Smooth muscle cell (in vitro differentiated cells): Measurements from ENCODE around the gene LIPT1. TPM values are rescaled to one million over a fixed set of nuclear protein-coding genes. Genes with fewer than 3 reads are reported as not detected.

Experiments used
- DNase-seq: peaks from one replicate; lab custom pipeline; 2025; ENCODE audit not compliant: unreplicated experiment; lab: John Stamatoyannopoulos, UW
- H2AFZ ChIP-seq: fragments of 200-600 bp; sonication (generic); 2 replicates; pipeline ENCODE4 v1.6.0; 2016; ENCODE audit warnings: antibody characterized with exemption, low read depth, mild to moderate bottlenecking
- H3F3A ChIP-seq: fragments of 200-600 bp; sonication (generic); 2 replicates; pipeline ENCODE4 v1.6.0; 2017; ENCODE audit warnings: antibody characterized with exemption, low read depth
- H3K27ac ChIP-seq: fragments of 200-600 bp; sonication (generic); 2 replicates; pipeline ENCODE4 v1.5.1; 2016; ENCODE audit warnings: low read depth, mild to moderate bottlenecking
- H3K27me3 ChIP-seq: fragments of 200-600 bp; sonication (generic); 2 replicates; pipeline ENCODE4 v1.6.1; 2016; ENCODE audit warnings: low read depth, mild to moderate bottlenecking
- H3K36me3 ChIP-seq: fragments of 200-600 bp; sonication (generic); 2 replicates; pipeline ENCODE4 v1.5.1; 2016; ENCODE audit warnings: low read depth
- H3K4me1 ChIP-seq: fragments of 200-600 bp; sonication (generic); 2 replicates; pipeline ENCODE4 v1.5.1; 2016; ENCODE audit warnings: low read depth
- H3K4me2 ChIP-seq: fragments of 200-600 bp; sonication (generic); 2 replicates; pipeline ENCODE4 v1.6.0; 2016; ENCODE audit warnings: mild to moderate bottlenecking
- H3K4me3 ChIP-seq: fragments of 200-600 bp; sonication (generic); 2 replicates; pipeline ENCODE4 v1.5.1; 2016; ENCODE audit warnings: mild to moderate bottlenecking
- H3K79me2 ChIP-seq: fragments of 200-600 bp; sonication (generic); 2 replicates; pipeline ENCODE4 v1.6.0; 2016; ENCODE audit warnings: low read depth, mild to moderate bottlenecking
- H3K9ac ChIP-seq: fragments of 200-600 bp; sonication (generic); 2 replicates; pipeline ENCODE4 v1.6.0; 2016; ENCODE audit warnings: low read depth
- H3K9me3 ChIP-seq: fragments of 200-600 bp; sonication (generic); replicated peaks from 2 replicates; pipeline ENCODE4 v1.5.1; 2016; ENCODE audit warnings: low read depth
- H4K20me1 ChIP-seq: fragments of 200-600 bp; sonication (generic); 2 replicates; pipeline ENCODE4 v1.6.0; 2016; ENCODE audit warnings: low read depth
- WGBS: methylation state at CpG from one replicate; pipeline ENCODE4 v1.1.7; 2016; ENCODE audit warnings: low lambda C conversion rate; 5-methylcytosine and 5-hydroxymethylcytosine counted together
- polyA plus RNA-seq: library from polyadenylated mRNA; unstranded; fragments of >200 nt; fragmentation: Nextera tagmentation; extraction: Ambion mirVana; gene quantifications from 2 replicates; pipeline ENCODE4 v1.2.1, GENCODE V29; 2016
- total RNA-seq: library from RNA; depleted of rRNA; stranded (reverse); fragments of >200 nt; gene quantifications from 2 replicates; pipeline ENCODE4 v1.2.3, GENCODE V29; 2014
- TF ChIP-seq, protein P1 (sequence below): fragments of 200-600 bp; sonication (generic); IDR thresholded peaks from 2 replicates; pipeline ENCODE4 v1.5.1; 2017; ENCODE audit warnings: borderline replicate concordance, mild to moderate bottlenecking, antibody characterized with exemption; ENCODE audit not compliant: insufficient read depth, poor library complexity, severe bottlenecking

Gene LIPT1
- total and polyA plus RNA-seq, 2 experiments from 2014 or later = 1.5 to 3.0 TPM

DNA sequence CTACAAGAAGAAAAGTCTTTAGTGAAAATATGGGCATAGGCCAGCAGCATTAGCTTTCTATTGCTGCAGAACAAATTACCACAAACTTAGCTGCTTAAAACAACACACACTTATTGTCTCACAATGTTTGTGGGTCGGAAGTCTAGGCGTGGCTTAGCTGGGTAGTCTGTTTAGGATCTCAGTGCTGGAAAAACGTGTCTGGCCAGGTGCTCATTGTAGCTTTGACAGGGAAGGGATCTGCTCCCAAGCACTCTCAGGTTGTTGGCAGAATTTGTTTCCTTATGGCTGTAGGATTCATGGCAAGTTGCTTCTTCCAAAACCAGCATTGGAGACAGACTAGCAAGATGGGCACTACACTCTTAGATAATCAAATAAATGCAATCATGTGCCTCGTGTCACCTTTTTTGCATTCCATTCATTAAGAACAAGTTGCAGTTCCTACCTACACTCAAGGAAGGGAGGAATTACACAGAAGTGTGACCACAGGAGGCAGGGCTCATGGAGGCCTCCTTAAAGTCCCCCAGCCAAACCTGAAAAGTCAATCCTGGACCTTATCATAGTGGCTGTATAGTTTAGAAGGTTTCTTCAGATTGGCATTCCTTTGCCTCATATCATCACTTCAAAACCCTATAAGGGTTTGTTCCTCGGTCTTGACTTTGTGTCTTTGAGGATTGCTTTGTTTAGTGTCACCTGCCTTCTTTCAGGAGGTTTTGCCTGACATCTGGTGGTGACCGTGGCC lies 43.5 kb downstream of the LIPT1 start:
- Histone ChIP-seq H3K4me3 (no peak overlapping the region), H3F3A (peaks cover 4% of the 10 kb centered on the region), H3K4me1 (no peaks in the 10 kb centered on the region), H3K9me3 (no peaks in the 10 kb centered on the region), H3K36me3 (peaks cover 18% of the 10 kb centered on the region), H3K9ac (no peak overlapping the region), H2AFZ (no peak overlapping the region), H3K4me2 (no peak overlapping the region), H4K20me1 (no peaks in the 10 kb centered on the region), H3K27ac (peak overlapping the region; percentile 48), H3K27me3 (no peaks in the 10 kb centered on the region), H3K79me2 (no peaks in the 10 kb centered on the region)
- TF ChIP-seq, protein P1, sequence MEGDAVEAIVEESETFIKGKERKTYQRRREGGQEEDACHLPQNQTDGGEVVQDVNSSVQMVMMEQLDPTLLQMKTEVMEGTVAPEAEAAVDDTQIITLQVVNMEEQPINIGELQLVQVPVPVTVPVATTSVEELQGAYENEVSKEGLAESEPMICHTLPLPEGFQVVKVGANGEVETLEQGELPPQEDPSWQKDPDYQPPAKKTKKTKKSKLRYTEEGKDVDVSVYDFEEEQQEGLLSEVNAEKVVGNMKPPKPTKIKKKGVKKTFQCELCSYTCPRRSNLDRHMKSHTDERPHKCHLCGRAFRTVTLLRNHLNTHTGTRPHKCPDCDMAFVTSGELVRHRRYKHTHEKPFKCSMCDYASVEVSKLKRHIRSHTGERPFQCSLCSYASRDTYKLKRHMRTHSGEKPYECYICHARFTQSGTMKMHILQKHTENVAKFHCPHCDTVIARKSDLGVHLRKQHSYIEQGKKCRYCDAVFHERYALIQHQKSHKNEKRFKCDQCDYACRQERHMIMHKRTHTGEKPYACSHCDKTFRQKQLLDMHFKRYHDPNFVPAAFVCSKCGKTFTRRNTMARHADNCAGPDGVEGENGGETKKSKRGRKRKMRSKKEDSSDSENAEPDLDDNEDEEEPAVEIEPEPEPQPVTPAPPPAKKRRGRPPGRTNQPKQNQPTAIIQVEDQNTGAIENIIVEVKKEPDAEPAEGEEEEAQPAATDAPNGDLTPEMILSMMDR = no peak
- WGBS = 73% methylated on average over 6 of the region's 6 CpGs
- no peak for DNase-seq

DNA sequence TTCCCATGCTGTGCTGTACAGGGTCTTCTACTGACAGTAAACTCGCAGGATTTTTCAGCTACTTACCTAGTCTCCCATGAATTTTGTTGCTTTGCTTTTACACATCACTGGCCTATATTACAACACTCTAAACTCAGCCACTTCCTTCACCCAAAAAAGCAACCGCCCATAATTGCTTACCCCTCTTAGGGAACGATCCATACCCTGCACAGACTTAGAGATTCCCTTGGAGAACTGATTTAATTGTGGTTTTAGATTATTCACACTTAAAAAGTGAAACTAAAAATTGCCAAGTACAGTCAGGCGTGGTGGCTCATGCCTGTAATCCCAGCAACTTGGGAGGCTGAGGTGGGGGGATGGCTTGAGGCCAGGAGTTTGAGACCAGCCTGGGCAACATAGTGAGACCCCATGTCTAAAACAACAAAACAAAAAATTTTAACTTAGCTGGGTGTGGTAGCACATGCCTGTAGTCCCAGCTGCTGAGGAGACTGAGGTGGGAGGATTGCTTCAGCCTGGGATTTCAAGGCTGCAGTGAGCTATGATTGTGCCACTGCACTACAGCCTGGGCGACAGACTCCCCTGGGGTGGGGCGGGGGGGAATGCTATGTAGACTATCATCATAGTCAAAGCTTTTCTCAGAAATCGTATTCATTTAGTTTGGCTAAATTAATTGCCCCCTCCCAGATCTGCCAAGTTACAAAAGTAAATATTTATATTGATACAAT lies 45.5 kb downstream of the LIPT1 start:
- WGBS = 97% methylated on average over 7 of the region's 7 CpGs
- no peak overlapping the region for H2AFZ ChIP-seq

DNA sequence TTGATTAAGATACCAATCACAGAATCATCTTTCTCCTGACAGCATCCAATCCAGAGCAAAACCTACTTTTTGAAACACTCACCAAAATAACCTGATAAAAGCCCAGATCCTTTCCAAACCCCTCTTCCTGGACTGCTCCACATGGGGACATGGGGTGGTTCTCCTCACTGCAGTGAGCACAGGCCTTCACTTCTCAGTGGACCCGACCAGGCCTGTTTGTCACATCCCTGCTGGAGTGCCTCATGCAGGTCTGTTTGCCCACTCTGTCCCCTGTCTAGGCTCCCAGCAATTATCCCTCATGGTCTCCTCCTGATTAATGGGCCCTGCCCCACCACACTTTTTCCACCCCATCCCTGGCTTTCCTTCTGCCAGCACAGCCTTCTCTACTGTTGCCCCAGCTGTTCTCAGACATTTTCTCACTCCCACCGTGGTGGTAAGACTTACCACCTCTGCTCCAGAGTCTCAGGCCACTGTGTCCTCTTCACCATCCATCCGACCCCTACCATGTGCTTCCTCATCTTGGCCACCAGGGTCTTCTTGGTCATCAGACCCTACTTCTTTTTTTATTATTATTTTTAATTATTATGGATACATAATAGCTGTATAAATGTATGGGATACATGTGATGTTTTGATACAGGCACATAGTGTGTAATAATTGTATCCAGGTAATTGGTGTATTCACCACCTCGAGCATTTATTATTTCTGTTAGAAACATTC lies 47.4 kb downstream of the LIPT1 start:
- TF ChIP-seq, protein P1 = no peak
- WGBS = 95% methylated on average over 4 of the region's 4 CpGs
- no peaks in the 10 kb centered on the region for H4K20me1 ChIP-seq
- no peak for DNase-seq
- no peaks in the 10 kb centered on the region for H3K9me3 ChIP-seq
- H3K36me3 ChIP-seq = peaks cover 1% of the 10 kb centered on the region
- no peak overlapping the region for H2AFZ ChIP-seq
- peaks cover 4% of the 10 kb centered on the region for H3F3A ChIP-seq
- no peaks in the 10 kb centered on the region for H3K79me2 ChIP-seq
- H3K4me3 ChIP-seq = no peak overlapping the region
- no peak overlapping the region for H3K4me2 ChIP-seq
- no peak overlapping the region for H3K27ac ChIP-seq
- H3K4me1 ChIP-seq = no peaks in the 10 kb centered on the region
- no peaks in the 10 kb centered on the region for H3K27me3 ChIP-seq
- H3K9ac ChIP-seq = no peak overlapping the region

More for the DNA sequence above, 45.5 kb downstream of the LIPT1 start:
- no peak overlapping the region for H3K27ac ChIP-seq
- no peak for DNase-seq
- no peak overlapping the region for H3K4me2 ChIP-seq
- no peaks in the 10 kb centered on the region for H3K79me2 ChIP-seq
- H3K4me1 ChIP-seq = no peaks in the 10 kb centered on the region
- peaks cover 4% of the 10 kb centered on the region for H3F3A ChIP-seq
- no peaks in the 10 kb centered on the region for H4K20me1 ChIP-seq
- H3K4me3 ChIP-seq = no peak overlapping the region
- peaks cover 18% of the 10 kb centered on the region for H3K36me3 ChIP-seq
- no peak overlapping the region for H3K9ac ChIP-seq
- no peaks in the 10 kb centered on the region for H3K9me3 ChIP-seq
- TF ChIP-seq, protein P1 = no peak
- no peaks in the 10 kb centered on the region for H3K27me3 ChIP-seq
